MM.1S (cell line): ENCODE measurements around the gene FAM114A1.

Source experiments
- DNase-seq: peaks from one replicate; pipeline ENCODE4 v3.0.0-alpha.2; 2015
- H2AFZ ChIP-seq: fragments of 300-600 bp; sonication (generic); 2 replicates; pipeline ENCODE4 v1.6.0; 2016; ENCODE audit warnings: antibody characterized with exemption, low read length
- H3F3A ChIP-seq: fragments of 300-600 bp; sonication (generic); 2 replicates; pipeline ENCODE4 v1.6.1; 2016; ENCODE audit warnings: mild to moderate bottlenecking, antibody characterized with exemption, low read length, moderate library complexity, mixed read lengths; ENCODE audit not compliant: insufficient read depth
- H3K27ac ChIP-seq: fragments of 300-600 bp; sonication (generic); 2 replicates; pipeline ENCODE4 v1.5.1; 2016; ENCODE audit warnings: mild to moderate bottlenecking, low read length
- H3K27me3 ChIP-seq: fragments of 300-600 bp; sonication (generic); replicated peaks from 2 replicates; pipeline ENCODE4 v1.6.0; 2016; ENCODE audit warnings: low read length; ENCODE audit not compliant: insufficient read depth
- H3K36me3 ChIP-seq: fragments of 300-600 bp; sonication (generic); replicated peaks from 2 replicates; pipeline ENCODE4 v1.6.1; 2016; ENCODE audit warnings: mild to moderate bottlenecking, low read length, mixed read lengths; ENCODE audit not compliant: insufficient read depth
- H3K4me1 ChIP-seq: fragments of 300-600 bp; sonication (generic); 2 replicates; pipeline ENCODE4 v1.6.1; 2016; ENCODE audit warnings: low read length, mixed read lengths
- H3K4me2 ChIP-seq: fragments of 300-600 bp; sonication (generic); 2 replicates; pipeline ENCODE4 v1.6.0; 2016; ENCODE audit warnings: low read depth, low read length
- H3K4me3 ChIP-seq: fragments of 300-600 bp; sonication (generic); 2 replicates; pipeline ENCODE4 v1.5.1; 2016; ENCODE audit warnings: low read length, mixed read lengths
- H3K79me2 ChIP-seq: fragments of 300-600 bp; sonication (generic); 2 replicates; pipeline ENCODE4 v1.6.1; 2016; ENCODE audit warnings: mixed run types, low read length, mixed read lengths
- H3K9ac ChIP-seq: fragments of 300-600 bp; sonication (generic); 2 replicates; pipeline ENCODE4 v1.6.1; 2016; ENCODE audit warnings: low read length, mixed read lengths
- H3K9me2 ChIP-seq: fragments of 300-600 bp; sonication (generic); replicated peaks from 2 replicates; pipeline ENCODE4 v1.6.1; 2016; ENCODE audit warnings: mild to moderate bottlenecking, low read length, mixed read lengths; ENCODE audit not compliant: insufficient read depth
- H3K9me3 ChIP-seq: fragments of 300-600 bp; sonication (generic); replicated peaks from 2 replicates; pipeline ENCODE4 v1.6.1; 2016; ENCODE audit warnings: mild to moderate bottlenecking, low read length, mixed read lengths; ENCODE audit not compliant: insufficient read depth
- H4K20me1 ChIP-seq: fragments of 300-600 bp; sonication (generic); 2 replicates; pipeline ENCODE4 v1.6.1; 2016; ENCODE audit warnings: mild to moderate bottlenecking, low read length, moderate library complexity, mixed read lengths; ENCODE audit not compliant: insufficient read depth
- CTCF ChIP-seq: fragments of 300-600 bp; sonication (generic); IDR thresholded peaks from 2 replicates; pipeline ENCODE4 v1.5.1; 2016; ENCODE audit warnings: antibody characterized with exemption, low read length, mixed read lengths
- EZH2 ChIP-seq: fragments of 300-600 bp; sonication (generic); optimal IDR thresholded peaks from 2 replicates; pipeline ENCODE3; 2017; ENCODE audit warnings: low read depth, mild to moderate bottlenecking, antibody characterized with exemption, low read length, mixed read lengths
- EZH2phosphoT487 ChIP-seq: fragments of 300-600 bp; sonication (generic); IDR thresholded peaks from 2 replicates; pipeline ENCODE4 v1.6.1; 2018; ENCODE audit warnings: antibody characterized with exemption, low read length

FAM114A1 gene

GRCh38 chr4:38928568-38928967, 61.0 kb downstream of the FAM114A1 start:
- H3K9me3 ChIP-seq, result no peaks in the 10 kb centered on the region
- H3F3A ChIP-seq, result no peaks in the 10 kb centered on the region
- no peaks in the 10 kb centered on the region for H3K27me3 ChIP-seq
- no peaks in the 10 kb centered on the region for H3K36me3 ChIP-seq
- no peak overlapping the region for H3K4me3 ChIP-seq
- no peaks in the 10 kb centered on the region for H3K4me1 ChIP-seq
- TF ChIP-seq EZH2 (no peak), EZH2phosphoT487 (no peak), CTCF (no peak)
- no peak overlapping the region for H2AFZ ChIP-seq
- no peak overlapping the region for H3K4me2 ChIP-seq
- no peaks in the 10 kb centered on the region for H3K79me2 ChIP-seq
- no peaks in the 10 kb centered on the region for H4K20me1 ChIP-seq
- H3K27ac ChIP-seq, result no peak overlapping the region
- no peak for DNase-seq
- no peaks in the 10 kb centered on the region for H3K9me2 ChIP-seq
- H3K9ac ChIP-seq, result no peak overlapping the region

- no peak overlapping the region for H3K4me3 ChIP-seq
- no peaks in the 10 kb centered on the region for H3K4me1 ChIP-seq
- no peak overlapping the region for H3K27ac ChIP-seq
- no peaks in the 10 kb centered on the region for H3K9me2 ChIP-seq
- H3K27me3 ChIP-seq, result no peaks in the 10 kb centered on the region
- H3K9me3 ChIP-seq, result no peaks in the 10 kb centered on the region
- no peaks in the 10 kb centered on the region for H3K79me2 ChIP-seq
- H3K4me2 ChIP-seq, result no peak overlapping the region
- H3K36me3 ChIP-seq, result no peaks in the 10 kb centered on the region
- no peak overlapping the region for H2AFZ ChIP-seq
- no peak overlapping the region for H3K9ac ChIP-seq
- no peaks in the 10 kb centered on the region for H3F3A ChIP-seq
- no peak for TF ChIP-seq EZH2phosphoT487
- TF ChIP-seq EZH2, result no peak
- TF ChIP-seq CTCF, result no peak
- no peaks in the 10 kb centered on the region for H4K20me1 ChIP-seq
- DNase-seq, result no peak
Measured at GRCh38 chr4:38928974-38929373, 61.4 kb downstream of the FAM114A1 start.

GRCh38 chr4:38930204-38930603, 62.6 kb downstream of the FAM114A1 start:
- H3K4me2 ChIP-seq, result no peak overlapping the region
- H3K27me3 ChIP-seq, result no peaks in the 10 kb centered on the region
- H3K27ac ChIP-seq, result no peak overlapping the region
- no peaks in the 10 kb centered on the region for H3K36me3 ChIP-seq
- no peak overlapping the region for H3K9ac ChIP-seq
- no peak for DNase-seq
- H3K4me1 ChIP-seq, result no peaks in the 10 kb centered on the region
- H4K20me1 ChIP-seq, result no peaks in the 10 kb centered on the region
- H3F3A ChIP-seq, result no peaks in the 10 kb centered on the region
- H3K9me2 ChIP-seq, result no peaks in the 10 kb centered on the region
- H3K4me3 ChIP-seq, result no peak overlapping the region
- no peak overlapping the region for H2AFZ ChIP-seq
- TF ChIP-seq EZH2 (no peak), EZH2phosphoT487 (no peak), CTCF (no peak)
- no peaks in the 10 kb centered on the region for H3K9me3 ChIP-seq
- no peaks in the 10 kb centered on the region for H3K79me2 ChIP-seq

- Histone ChIP-seq H3K9ac (no peak overlapping the region), H3K9me2 (no peaks in the 10 kb centered on the region), H3K9me3 (no peaks in the 10 kb centered on the region), H3F3A (no peaks in the 10 kb centered on the region), H3K4me2 (no peak overlapping the region), H3K36me3 (no peaks in the 10 kb centered on the region), H3K27ac (no peak overlapping the region), H2AFZ (no peak overlapping the region), H3K79me2 (no peaks in the 10 kb centered on the region), H3K27me3 (no peaks in the 10 kb centered on the region), H3K4me1 (no peaks in the 10 kb centered on the region), H4K20me1 (no peaks in the 10 kb centered on the region), H3K4me3 (no peak overlapping the region)
- no peak for DNase-seq
- TF ChIP-seq CTCF (no peak), EZH2phosphoT487 (no peak), EZH2 (no peak)
Measured at GRCh38 chr4:38930707-38931106, 63.1 kb downstream of the FAM114A1 start.
